Measurements from ENCODE around the gene NOX5. TPM values are rescaled to one million over a fixed set of nuclear protein-coding genes. Genes with fewer than 3 reads are reported as not detected.

The NOX5 gene
- total RNA-seq, 1 experiment from 2014 or later, result 0.91 TPM

GRCh38 chr15:69078638-69079037 lies 64.1 kb downstream of the NOX5 start (continued):
- no peak for TF ChIP-seq YY1 (IDR thresholded peaks at IDR 0.05; ENCODE audit: extremely low read depth, insufficient replicate concordance, low read depth, low read length)
- no peak for TF ChIP-seq POLR2A (IDR thresholded peaks at IDR 0.05; ENCODE audit: borderline replicate concordance, extremely low read depth, insufficient read depth, insufficient read length)
- no peak for TF ChIP-seq ZNF274 (IDR thresholded peaks at IDR 0.05; ENCODE audit: low read depth, low read length)
- no peak for TF ChIP-seq SRF (IDR thresholded peaks at IDR 0.05; ENCODE audit: low read depth)
- TF ChIP-seq ZBTB33 (IDR thresholded peaks at IDR 0.05; ENCODE audit: extremely low read depth, insufficient replicate concordance, low read length), result no peak

- H3K9me2 ChIP-seq (ENCODE audit: insufficient read depth), result no peaks in the 10 kb centered on the region
- BruUV-seq (replicated peaks), result no TSS peak
- no peaks in the 10 kb centered on the region for H3K9me3 ChIP-seq (ENCODE audit: control insufficient read depth in 1 of 2, insufficient read depth in 1 of 2, low read depth in 1 of 2, low read length in 2 of 2)
- H3K27ac ChIP-seq (ENCODE audit: low read depth, low read length), result no peak overlapping the region
- H4K20me1 ChIP-seq (ENCODE audit: insufficient read depth), result no peaks in the 10 kb centered on the region
- no peak for ATAC-seq
- no peaks in the 10 kb centered on the region for H3K36me3 ChIP-seq (ENCODE audit: control insufficient read depth in 1 of 2, insufficient read depth in 2 of 2, low read length in 2 of 2)
- H3K4me1 ChIP-seq (ENCODE audit: control insufficient read depth in 1 of 2, insufficient read depth in 2 of 2, low read length in 2 of 2), result no peaks in the 10 kb centered on the region; a peak in 1 of 4 replicates
- TF ChIP-seq TCF7L2 (IDR thresholded peaks at IDR 0.05; ENCODE audit: borderline replicate concordance, extremely low read depth, insufficient read depth, insufficient read length) (no peak), SIN3A (IDR thresholded peaks at IDR 0.05; ENCODE audit: low read depth) (no peak), ZNF274 (IDR thresholded peaks at IDR 0.05; ENCODE audit: low read depth, low read length) (no peak), SRF (IDR thresholded peaks at IDR 0.05; ENCODE audit: low read depth) (no peak), EZH2 (IDR thresholded peaks at IDR 0.05) (no peak), CEBPB (IDR thresholded peaks at IDR 0.05; ENCODE audit: low read depth) (no peak), POLR2AphosphoS5 (IDR thresholded peaks at IDR 0.05; ENCODE audit: low read depth, low read length) (no peak), ZFX (IDR thresholded peaks at IDR 0.05) (no peak), EZH2phosphoT487 (IDR thresholded peaks at IDR 0.05; ENCODE audit: borderline replicate concordance) (no peak), POLR2A (IDR thresholded peaks at IDR 0.05; ENCODE audit: borderline replicate concordance, extremely low read depth, insufficient read depth, insufficient read length) (no peak), ATF3 (IDR thresholded peaks at IDR 0.05) (no peak)
- no peaks in the 10 kb centered on the region for H3K79me2 ChIP-seq (ENCODE audit: insufficient read depth, low read length)
- no peak overlapping the region for H3K4me3 ChIP-seq (replicated peaks in 1 of 2; ENCODE audit: low read depth in 1 of 2, low read length in 2 of 2)
- RAD21 ChIA-PET (ENCODE audit: low non-redundant PET in 1 of 2, low total read pairs in 2 of 2, uncharacterized antibody in 2 of 2, unreplicated experiment in 2 of 2), result no interaction called here
- DNase-seq (ENCODE audit: low read depth, low spot score), result no peak
- no peak overlapping the region for H3K9ac ChIP-seq (ENCODE audit: low read length)
- H3K4me2 ChIP-seq (ENCODE audit: low read length), result no peak overlapping the region
- POLR2A ChIA-PET, result no interaction called here
- H3K27me3 ChIP-seq (ENCODE audit: insufficient read depth, low read length), result no peaks in the 10 kb centered on the region
- CTCF ChIA-PET, result no interaction called here
- H2AFZ ChIP-seq (ENCODE audit: low read depth, low read length, poor library complexity, severe bottlenecking), result no peak overlapping the region
- intact Hi-C loops (cut with micrococcal nuclease), result no loop called here
Measured at GRCh38 chr15:69080295-69081248, 66.1 kb downstream of the NOX5 start.
